H1 (cell line): Measurements from ENCODE around the gene GSG1L. TPM values are rescaled to one million over a fixed set of nuclear protein-coding genes. Genes with fewer than 3 reads are reported as not detected.

Source experiments
- CTCF ChIA-PET: fragments of 300-600 bp; sonication (Branson Sonifier 250); formaldehyde crosslinking; loops from one replicate; lab custom pipeline; 2021; ENCODE audit not compliant: partially characterized antibody; lab: Charles Lee
- POLR2A ChIA-PET: fragments of 300-600 bp; sonication (Branson Sonifier 250); formaldehyde crosslinking; loops from one replicate; lab custom pipeline; 2021; ENCODE audit warnings: inconsistent platforms; ENCODE audit not compliant: partially characterized antibody; lab: Charles Lee
- DNase-seq, 2 experiments: peaks; one replicate each; pipeline versions ENCODE4 v3.0.0 to v3.0.0-alpha.2; 2010 to 2022; ENCODE audit warnings: low spot score in 2 of 2, low read depth in 1 of 2, mixed read lengths in 1 of 2
- FAIRE-seq: peaks from 2 replicates; lab custom pipeline; 2011; peaks lifted over from hg19 to GRCh38; lab: Jason Lieb, UNC
- H2AFZ ChIP-seq: 2 replicates; pipeline ENCODE4 v1.8.1; 2012; ENCODE audit warnings: low read length, inconsistent platforms
- H2AK5ac ChIP-seq: 2 replicates; pipeline ENCODE4 v1.6.1; 2013; ENCODE audit warnings: low read depth, low read length
- H2BK120ac ChIP-seq: replicated peaks from 2 replicates; pipeline ENCODE3; 2013; ENCODE audit warnings: low read depth, low read length, inconsistent platforms
- H2BK12ac ChIP-seq: 2 replicates; pipeline ENCODE4 v1.6.1; 2013; ENCODE audit warnings: low read depth, low read length
- H2BK15ac ChIP-seq: 2 replicates; pipeline ENCODE4 v1.6.1; 2013; ENCODE audit warnings: low read length
- H2BK20ac ChIP-seq: 2 replicates; pipeline ENCODE4 v1.6.1; 2013; ENCODE audit warnings: low read length
- H2BK5ac ChIP-seq: 2 replicates; pipeline ENCODE4 v1.6.1; 2013; ENCODE audit warnings: low read depth, low read length
- H3K14ac ChIP-seq: 2 replicates; pipeline ENCODE4 v1.6.1; 2013; ENCODE audit warnings: inconsistent platforms; ENCODE audit not compliant: insufficient read length
- H3K18ac ChIP-seq: 2 replicates; pipeline ENCODE4 v1.6.1; 2013; ENCODE audit warnings: low read length; ENCODE audit errors: extremely low read depth
- H3K23ac ChIP-seq: 2 replicates; pipeline ENCODE4 v1.6.1; 2013; ENCODE audit warnings: inconsistent platforms; ENCODE audit not compliant: insufficient read length
- H3K23me2 ChIP-seq: 2 replicates; pipeline ENCODE4 v1.6.1; 2013; ENCODE audit warnings: low read depth, low read length
- H3K27ac ChIP-seq: 2 replicates; pipeline ENCODE4 v1.6.1; 2011; ENCODE audit warnings: low read depth, low read length, inconsistent platforms
- H3K27me3 ChIP-seq, 4 experiments: replicated peaks in 1 of 4; 1 replicate in 1 of 4; 2 replicates in 3 of 4; pipeline versions ENCODE4 v1.6.1 to v1.8.1; 2011 to 2013; ENCODE audit warnings: low read length in 3 of 4, mild to moderate bottlenecking in 3 of 4, inconsistent platforms in 2 of 4, mixed read lengths in 2 of 4, moderate library complexity in 1 of 4; ENCODE audit not compliant: control insufficient read depth in 3 of 4, insufficient read depth in 3 of 4; ENCODE audit errors: extremely low read depth in 1 of 4
- H3K36me3 ChIP-seq, 4 experiments: 2 replicates each; pipeline versions ENCODE4 v1.6.1 to v1.8.1; 2011 to 2013; ENCODE audit warnings: mild to moderate bottlenecking in 4 of 4, low read length in 3 of 4, moderate library complexity in 2 of 4, control low read depth in 1 of 4, inconsistent platforms in 1 of 4; ENCODE audit not compliant: insufficient read depth in 4 of 4, control insufficient read depth in 2 of 4
- H3K4ac ChIP-seq: replicated peaks from 2 replicates; pipeline ENCODE3; 2013; ENCODE audit warnings: low read length, low read depth, mixed read lengths, inconsistent platforms; ENCODE audit not compliant: insufficient read length
- H3K4me1 ChIP-seq, 4 experiments: replicated peaks in 1 of 4; 1 replicate in 1 of 4; 2 replicates in 3 of 4; pipeline versions ENCODE4 v1.6.1 to v1.8.1; 2011 to 2013; ENCODE audit warnings: low read length in 3 of 4, inconsistent platforms in 2 of 4, mixed read lengths in 1 of 4; ENCODE audit not compliant: insufficient read depth in 4 of 4, control insufficient read depth in 3 of 4
- H3K4me2 ChIP-seq, 2 experiments: 2 replicates each; pipeline versions ENCODE4 v1.6.1 to v1.8.1; 2011 to 2013; ENCODE audit warnings: low read depth in 2 of 2, low read length in 2 of 2, control low read depth in 1 of 2, inconsistent platforms in 1 of 2, mild to moderate bottlenecking in 1 of 2; ENCODE audit not compliant: insufficient read depth in 1 of 2
- H3K4me3 ChIP-seq, 4 experiments: fragments of 200-600, 300-600 bp in 1 of 4; sonication (generic), shearing (Covaris generic), sonication (Bioruptor Twin) in 1 of 4; 2 replicates each; pipeline versions ENCODE4 v1.5.1 to v1.8.1; 2011 to 2016; ENCODE audit warnings: low read length in 4 of 4, low read depth in 3 of 4, control low read depth in 2 of 4, inconsistent platforms in 2 of 4, mild to moderate bottlenecking in 2 of 4, mixed read lengths in 1 of 4, moderate library complexity in 1 of 4; ENCODE audit not compliant: insufficient read depth in 2 of 4; ENCODE audit errors: extremely low read depth in 1 of 4
- H3K56ac ChIP-seq: replicated peaks from 2 replicates; pipeline ENCODE3; 2013; ENCODE audit warnings: low read depth, mild to moderate bottlenecking, mixed read lengths, low read length, inconsistent platforms; ENCODE audit not compliant: insufficient read length
- H3K79me1 ChIP-seq: 2 replicates; pipeline ENCODE4 v1.6.1; 2013; ENCODE audit warnings: low read depth, low read length, control low read depth
- H3K79me2 ChIP-seq, 2 experiments: 2 replicates each; pipeline versions ENCODE4 v1.6.1 to v1.8.1; 2012 to 2013; ENCODE audit warnings: low read length in 2 of 2, mild to moderate bottlenecking in 2 of 2, inconsistent platforms in 1 of 2; ENCODE audit not compliant: insufficient read depth in 2 of 2, control insufficient read depth in 1 of 2
- H3K9ac ChIP-seq, 4 experiments: replicated peaks in 1 of 4; 1 replicate in 1 of 4; 2 replicates in 3 of 4; pipeline versions ENCODE4 v1.6.1 to v1.8.1; 2011 to 2013; ENCODE audit warnings: low read depth in 3 of 4, low read length in 3 of 4, control low read depth in 2 of 4, mild to moderate bottlenecking in 2 of 4, moderate library complexity in 2 of 4, inconsistent platforms in 1 of 4; ENCODE audit errors: extremely low read depth in 1 of 4
- H3K9me3 ChIP-seq, 2 experiments: 2 replicates each; pipeline versions ENCODE4 v1.6.1 to v1.8.1; 2012 to 2013; ENCODE audit warnings: mild to moderate bottlenecking in 2 of 2, moderate library complexity in 2 of 2, control low read depth in 1 of 2, inconsistent platforms in 1 of 2, low read depth in 1 of 2, low read length in 1 of 2, mixed read lengths in 1 of 2; ENCODE audit not compliant: insufficient read depth in 2 of 2
- H4K20me1 ChIP-seq, 2 experiments: replicated peaks in 1 of 2; 2 replicates each; pipeline versions ENCODE3 to v1.8.1; 2011 to 2013; ENCODE audit warnings: inconsistent platforms in 2 of 2, low read length in 2 of 2, mild to moderate bottlenecking in 1 of 2; ENCODE audit not compliant: insufficient read depth in 2 of 2, control insufficient read depth in 1 of 2
- H4K5ac ChIP-seq: 2 replicates; pipeline ENCODE4 v1.6.1; 2013; ENCODE audit warnings: low read length, low read depth, mixed read lengths, inconsistent platforms; ENCODE audit not compliant: insufficient read length
- H4K8ac ChIP-seq: 2 replicates; pipeline ENCODE4 v1.8.0; 2013; ENCODE audit warnings: mild to moderate bottlenecking, moderate library complexity, low read length, inconsistent platforms; ENCODE audit not compliant: insufficient read depth; ENCODE audit errors: extremely low read depth
- H4K91ac ChIP-seq: replicated peaks from 2 replicates; pipeline ENCODE3; 2013; ENCODE audit warnings: low read length, mixed read lengths, inconsistent platforms; ENCODE audit not compliant: insufficient read length
- CREB1 ChIP-seq: IDR thresholded peaks from 2 replicates; pipeline ENCODE4 v1.6.1; 2012; ENCODE audit warnings: inconsistent platforms
- SP1 ChIP-seq: IDR thresholded peaks from 2 replicates; pipeline ENCODE4 v1.6.1; 2011; ENCODE audit warnings: low read depth, low read length
- SP2 ChIP-seq: IDR thresholded peaks from 2 replicates; pipeline ENCODE4 v1.6.1; 2012; ENCODE audit warnings: mild to moderate bottlenecking, low read length, inconsistent platforms
- TBP ChIP-seq: IDR thresholded peaks from 2 replicates; pipeline ENCODE4 v1.6.1; 2011; ENCODE audit warnings: low read depth, low read length, improper control_type of control experiment
- WGBS, 2 experiments: shearing (Covaris generic) in 1 of 2; methylation state at CpG; one replicate each; pipeline versions ENCODE4 v1.1.6 to v1.1.7; 2013 to 2015; ENCODE audit warnings: low lambda C conversion rate in 2 of 2, mixed read lengths in 2 of 2, inconsistent platforms in 1 of 2, low coverage in 1 of 2, missing lambda C conversion rate in 1 of 2; ENCODE audit not compliant: insufficient replicate concordance in 2 of 2, insufficient coverage in 1 of 2, insufficient read length in 1 of 2; ENCODE audit errors: extremely low coverage in 1 of 2, missing lambda C conversion rate in 1 of 2; 5-methylcytosine and 5-hydroxymethylcytosine counted together
- polyA plus RNA-seq, 7 experiments: library from polyadenylated mRNA; depleted of rRNA in 3 of 7; stranded (reverse) in 5 of 7; unstranded in 2 of 7; fragments of >200 nt in 5 of 7; fragments of 200-250 nt in 2 of 7; gene quantifications; 1 replicate in 5 of 7; 2 replicates in 1 of 7; 4 replicates in 1 of 7; pipeline versions ENCODE4 v1.2.1 to v1.2.3, GENCODE V29; 2011 to 2013; ENCODE audit warnings: missing spikeins in 2 of 7, mixed read lengths in 2 of 7
- total RNA-seq: library from RNA; stranded (reverse); fragmentation: NEBNext Ultra II Directional; extraction: Animal tissue kit (Norgen Biotek cat#: 25700); gene quantifications from 2 replicates; pipeline ENCODE4 v1.2.1, GENCODE V29; 2021

GSG1L gene
- total and polyA plus RNA-seq, 2 of the 8 experiments (the other 6 are each of a cell fraction or from before 2014, with no cell fraction given) = 0.71 to 1.1 TPM

GRCh38 chr16:27841911-27842310 lies 221.6 kb downstream of the GSG1L start:
- Histone ChIP-seq H3K4me2 (no peak overlapping the region), H3K4me3 (no peak overlapping the region), H2AK5ac (no peak overlapping the region), H2BK15ac (no peak overlapping the region), H3K79me1 (no peaks in the 10 kb centered on the region), H3K14ac (no peak overlapping the region), H3K36me3 (no peaks in the 10 kb centered on the region), H2BK120ac (no peak overlapping the region), H3K23ac (no peak overlapping the region), H3K4ac (no peak overlapping the region), H3K56ac (no peak overlapping the region), H2BK12ac (no peak overlapping the region), H2AFZ (no peak overlapping the region), H4K20me1 (no peaks in the 10 kb centered on the region), H4K91ac (no peak overlapping the region), H2BK20ac (no peak overlapping the region), H3K9ac (no peak overlapping the region), H3K27me3 (no peaks in the 10 kb centered on the region), H4K8ac (no peak overlapping the region), H4K5ac (no peak overlapping the region), H3K18ac (no peak overlapping the region), H3K23me2 (no peaks in the 10 kb centered on the region), H3K4me1 (peaks cover 0 to 3% (median 1%) of the 10 kb centered on the region in 4 experiments; a peak in 2 of 7 replicates), H2BK5ac (no peak overlapping the region), H3K27ac (no peak overlapping the region), H3K79me2 (no peaks in the 10 kb centered on the region), H3K9me3 (no peaks in the 10 kb centered on the region)
- ChIA-PET POLR2A (no interaction called here), CTCF (interaction anchor here (0.6 to 4.1 kb wide), 7 partner anchors 9 to 205 kb away, joined by 3 to 17 read pairs (median 4); no protein-coding TSS in a partner anchor)
- TF ChIP-seq SP1 (no peak), CREB1 (no peak), SP2 (no peak), TBP (no peak)
- DNase-seq = no peak
- WGBS, 2 experiments = 91% methylated on average over 24 of the region's 24 CpGs; no CpG with 5 or more reads in 1 of the 2 experiments
- FAIRE-seq = no peak
